Smooth muscle cell (in vitro differentiated cells): ENCODE data around the gene ENOPH1. TPM values are rescaled to one million over a fixed set of nuclear protein-coding genes. Genes with fewer than 3 reads are reported as not detected.
"Not testable (repeated sequence)": the region's sequence is repeated elsewhere in the genome, so short reads cannot be mapped to it uniquely, and the experiment has no call there.

Source experiments
- DNase-seq: peaks from one replicate; lab custom pipeline; 2025; ENCODE audit not compliant: unreplicated experiment; lab: John Stamatoyannopoulos, UW
- H2AFZ ChIP-seq: fragments of 200-600 bp; sonication (generic); 2 replicates; pipeline ENCODE4 v1.6.0; 2016; ENCODE audit warnings: antibody characterized with exemption, low read depth, mild to moderate bottlenecking
- H3F3A ChIP-seq: fragments of 200-600 bp; sonication (generic); 2 replicates; pipeline ENCODE4 v1.6.0; 2017; ENCODE audit warnings: antibody characterized with exemption, low read depth
- H3K27ac ChIP-seq: fragments of 200-600 bp; sonication (generic); 2 replicates; pipeline ENCODE4 v1.5.1; 2016; ENCODE audit warnings: low read depth, mild to moderate bottlenecking
- H3K27me3 ChIP-seq: fragments of 200-600 bp; sonication (generic); 2 replicates; pipeline ENCODE4 v1.6.1; 2016; ENCODE audit warnings: low read depth, mild to moderate bottlenecking
- H3K36me3 ChIP-seq: fragments of 200-600 bp; sonication (generic); 2 replicates; pipeline ENCODE4 v1.5.1; 2016; ENCODE audit warnings: low read depth
- H3K4me1 ChIP-seq: fragments of 200-600 bp; sonication (generic); 2 replicates; pipeline ENCODE4 v1.5.1; 2016; ENCODE audit warnings: low read depth
- H3K4me2 ChIP-seq: fragments of 200-600 bp; sonication (generic); 2 replicates; pipeline ENCODE4 v1.6.0; 2016; ENCODE audit warnings: mild to moderate bottlenecking
- H3K4me3 ChIP-seq: fragments of 200-600 bp; sonication (generic); 2 replicates; pipeline ENCODE4 v1.5.1; 2016; ENCODE audit warnings: mild to moderate bottlenecking
- H3K79me2 ChIP-seq: fragments of 200-600 bp; sonication (generic); 2 replicates; pipeline ENCODE4 v1.6.0; 2016; ENCODE audit warnings: low read depth, mild to moderate bottlenecking
- H3K9ac ChIP-seq: fragments of 200-600 bp; sonication (generic); 2 replicates; pipeline ENCODE4 v1.6.0; 2016; ENCODE audit warnings: low read depth
- H3K9me3 ChIP-seq: fragments of 200-600 bp; sonication (generic); replicated peaks from 2 replicates; pipeline ENCODE4 v1.5.1; 2016; ENCODE audit warnings: low read depth
- H4K20me1 ChIP-seq: fragments of 200-600 bp; sonication (generic); 2 replicates; pipeline ENCODE4 v1.6.0; 2016; ENCODE audit warnings: low read depth
- WGBS: methylation state at CpG from one replicate; pipeline ENCODE4 v1.1.7; 2016; ENCODE audit warnings: low lambda C conversion rate; 5-methylcytosine and 5-hydroxymethylcytosine counted together
- polyA plus RNA-seq: library from polyadenylated mRNA; unstranded; fragments of >200 nt; fragmentation: Nextera tagmentation; extraction: Ambion mirVana; gene quantifications from 2 replicates; pipeline ENCODE4 v1.2.1, GENCODE V29; 2016
- total RNA-seq: library from RNA; depleted of rRNA; stranded (reverse); fragments of >200 nt; gene quantifications from 2 replicates; pipeline ENCODE4 v1.2.3, GENCODE V29; 2014
- TF ChIP-seq, protein P1 (sequence below): fragments of 200-600 bp; sonication (generic); IDR thresholded peaks from 2 replicates; pipeline ENCODE4 v1.5.1; 2017; ENCODE audit warnings: borderline replicate concordance, mild to moderate bottlenecking, antibody characterized with exemption; ENCODE audit not compliant: insufficient read depth, poor library complexity, severe bottlenecking

The ENOPH1 gene
- total and polyA plus RNA-seq, 2 experiments from 2014 or later, result 36.2 to 54.5 TPM

DNA sequence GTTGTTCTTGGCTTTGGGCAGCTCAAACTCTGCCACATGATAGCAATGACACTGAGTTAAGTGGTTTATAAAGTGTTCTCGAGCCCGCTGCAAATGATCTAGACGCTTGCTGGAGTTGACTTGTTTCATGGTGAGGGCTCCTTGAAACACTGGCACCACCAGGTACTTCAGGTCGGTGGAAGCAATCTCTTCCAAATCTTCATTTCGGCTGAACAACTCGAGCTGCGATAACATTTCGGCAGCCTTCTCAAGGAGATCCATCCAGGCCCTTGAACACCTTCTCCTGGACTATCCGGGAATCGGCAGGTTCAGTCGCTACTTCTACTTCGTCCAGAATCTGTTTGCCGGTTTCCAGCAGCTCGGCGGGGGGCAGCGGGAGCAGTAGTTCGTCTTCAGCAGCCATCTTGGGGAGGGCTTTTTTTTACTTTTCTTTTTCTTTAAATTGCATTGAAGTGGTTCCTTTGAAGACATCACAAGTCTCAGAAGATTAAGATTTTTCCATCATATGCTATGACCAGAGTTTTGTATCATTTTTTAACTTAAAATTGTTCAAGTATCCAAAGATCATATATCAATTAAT lies 28.1 kb upstream of the ENOPH1 start:
- TF ChIP-seq, protein P1, sequence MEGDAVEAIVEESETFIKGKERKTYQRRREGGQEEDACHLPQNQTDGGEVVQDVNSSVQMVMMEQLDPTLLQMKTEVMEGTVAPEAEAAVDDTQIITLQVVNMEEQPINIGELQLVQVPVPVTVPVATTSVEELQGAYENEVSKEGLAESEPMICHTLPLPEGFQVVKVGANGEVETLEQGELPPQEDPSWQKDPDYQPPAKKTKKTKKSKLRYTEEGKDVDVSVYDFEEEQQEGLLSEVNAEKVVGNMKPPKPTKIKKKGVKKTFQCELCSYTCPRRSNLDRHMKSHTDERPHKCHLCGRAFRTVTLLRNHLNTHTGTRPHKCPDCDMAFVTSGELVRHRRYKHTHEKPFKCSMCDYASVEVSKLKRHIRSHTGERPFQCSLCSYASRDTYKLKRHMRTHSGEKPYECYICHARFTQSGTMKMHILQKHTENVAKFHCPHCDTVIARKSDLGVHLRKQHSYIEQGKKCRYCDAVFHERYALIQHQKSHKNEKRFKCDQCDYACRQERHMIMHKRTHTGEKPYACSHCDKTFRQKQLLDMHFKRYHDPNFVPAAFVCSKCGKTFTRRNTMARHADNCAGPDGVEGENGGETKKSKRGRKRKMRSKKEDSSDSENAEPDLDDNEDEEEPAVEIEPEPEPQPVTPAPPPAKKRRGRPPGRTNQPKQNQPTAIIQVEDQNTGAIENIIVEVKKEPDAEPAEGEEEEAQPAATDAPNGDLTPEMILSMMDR, result no peak
- no peak overlapping the region for H3K9ac ChIP-seq
- H3K4me2 ChIP-seq, result no peak overlapping the region
- H3K27ac ChIP-seq, result no peak overlapping the region
- no peaks in the 10 kb centered on the region for H3K4me1 ChIP-seq
- WGBS, result 95% methylated on average over 17 of the region's 17 CpGs
- no peaks in the 10 kb centered on the region for H3F3A ChIP-seq
- no peaks in the 10 kb centered on the region for H3K27me3 ChIP-seq
- H3K9me3 ChIP-seq, result no peaks in the 10 kb centered on the region
- H3K79me2 ChIP-seq, result no peaks in the 10 kb centered on the region
- no peak overlapping the region for H2AFZ ChIP-seq
- H3K36me3 ChIP-seq, result no peaks in the 10 kb centered on the region
- DNase-seq, result no peak
- H3K4me3 ChIP-seq, result no peak overlapping the region
- no peaks in the 10 kb centered on the region for H4K20me1 ChIP-seq

DNA sequence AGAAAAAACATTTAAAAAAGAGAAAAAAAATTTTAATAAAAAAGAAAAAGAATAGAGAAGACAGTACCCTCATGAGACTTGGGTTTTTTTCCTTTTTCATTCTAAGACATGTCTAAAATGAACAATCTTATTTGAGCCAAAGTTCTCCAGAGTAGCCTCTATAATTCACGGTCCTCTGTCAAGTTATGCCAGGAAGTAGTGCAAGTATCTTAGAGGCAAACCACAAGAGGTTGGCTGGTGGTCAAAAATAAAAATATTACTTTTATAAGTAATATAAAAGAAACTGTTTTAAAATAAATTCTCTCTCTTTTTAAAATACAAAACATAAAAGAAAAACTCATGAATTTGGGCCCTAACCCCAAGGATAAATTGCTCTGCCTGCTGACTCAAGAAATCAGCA lies 26.7 kb upstream of the ENOPH1 start:
- Histone ChIP-seq H3K4me1 (no peaks in the 10 kb centered on the region), H3K9me3 (no peaks in the 10 kb centered on the region), H3K36me3 (no peaks in the 10 kb centered on the region), H4K20me1 (no peaks in the 10 kb centered on the region), H3F3A (no peaks in the 10 kb centered on the region), H3K79me2 (no peaks in the 10 kb centered on the region), H3K4me3 (no peak overlapping the region), H3K9ac (no peak overlapping the region), H3K4me2 (no peak overlapping the region), H2AFZ (no peak overlapping the region), H3K27me3 (no peaks in the 10 kb centered on the region), H3K27ac (no peak overlapping the region)
- WGBS, result 91% methylated on average over 1 of the region's 1 CpG
- no peak for DNase-seq
- TF ChIP-seq, protein P1, result no peak

DNA sequence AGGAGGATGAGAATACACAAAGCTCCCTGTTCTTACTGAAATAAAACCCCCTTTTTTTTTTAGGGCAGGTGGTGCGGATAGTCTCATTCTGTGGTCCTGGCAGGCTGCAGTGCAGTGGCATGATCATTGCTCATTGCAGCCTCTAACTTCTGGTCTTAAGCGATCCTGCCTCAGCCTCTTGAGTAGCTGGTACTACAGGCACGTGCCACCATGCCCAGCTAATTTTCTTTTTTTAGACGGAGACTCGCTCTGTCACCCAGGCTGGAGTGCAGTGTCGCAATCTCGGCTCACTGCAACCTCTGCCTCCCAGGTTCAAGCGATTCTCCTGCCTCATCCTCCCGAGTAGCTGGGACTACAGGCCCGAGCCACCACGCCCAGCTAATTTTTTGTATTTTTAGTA lies 15.3 kb upstream of the ENOPH1 start:
- H3K9ac ChIP-seq, H3K4me2 ChIP-seq, H3K79me2 ChIP-seq, H2AFZ ChIP-seq, DNase-seq, H3K4me3 ChIP-seq, H3F3A ChIP-seq, H3K4me1 ChIP-seq, H4K20me1 ChIP-seq, H3K27ac ChIP-seq, H3K27me3 ChIP-seq, H3K9me3 ChIP-seq, H3K36me3 ChIP-seq: not testable (repeated sequence)
- WGBS, result 98% methylated on average over 11 of the region's 11 CpGs

DNA sequence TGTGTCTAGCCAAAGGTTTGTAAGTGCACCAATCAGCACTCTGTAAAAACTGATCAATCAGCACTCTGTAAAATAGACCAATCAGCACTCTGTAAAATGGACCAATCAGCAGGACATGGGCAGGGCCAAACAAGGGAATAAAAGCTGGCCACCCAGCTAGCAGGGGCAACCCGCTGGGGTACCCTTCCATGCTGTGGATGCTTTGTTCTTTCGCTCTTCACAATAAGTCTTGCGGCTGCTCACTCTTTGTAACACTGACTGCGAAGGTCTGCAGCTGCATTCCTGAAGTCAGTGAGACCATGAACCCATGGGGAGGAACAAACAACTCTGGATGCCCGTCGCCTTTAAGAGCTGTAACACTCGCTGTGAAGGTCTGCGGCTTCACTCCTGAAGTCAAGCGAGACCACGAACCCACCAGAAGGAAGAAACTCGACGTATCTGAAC lies 14.4 kb upstream of the ENOPH1 start:
- H3F3A ChIP-seq, result no peaks in the 10 kb centered on the region
- no peak overlapping the region for H3K27ac ChIP-seq
- WGBS, result 89% methylated on average over 12 of the region's 12 CpGs
- H3K4me1 ChIP-seq, result no peaks in the 10 kb centered on the region
- TF ChIP-seq, protein P1, result no peak
- no peak for DNase-seq
- H4K20me1 ChIP-seq, result peaks cover 2% of the 10 kb centered on the region
- no peak overlapping the region for H3K4me2 ChIP-seq
- H3K9ac ChIP-seq, result no peak overlapping the region
- H3K4me3 ChIP-seq, result no peak overlapping the region
- no peaks in the 10 kb centered on the region for H3K9me3 ChIP-seq
- H3K27me3 ChIP-seq, result no peaks in the 10 kb centered on the region
- H2AFZ ChIP-seq, result no peak overlapping the region
- no peaks in the 10 kb centered on the region for H3K36me3 ChIP-seq
- H3K79me2 ChIP-seq, result no peaks in the 10 kb centered on the region
